Activated CD4-positive, CD25-positive, alpha-beta regulatory T cell (primary cell): ENCODE results near the gene BANF2.
"Not testable (repeated sequence)": the region's sequence is repeated elsewhere in the genome, so short reads cannot be mapped to it uniquely, and the experiment has no call there.

Experiments used
- DNase-seq, 4 experiments: peaks; one replicate each; lab custom pipeline; 2025; lab: John Stamatoyannopoulos, UW

BANF2 gene

GRCh38 chr20:17683218-17684076 is 16.3 kb upstream of the BANF2 start:
- DNase-seq: no peak

- no peak for DNase-seq
These were observed 15.5 kb upstream of the BANF2 start for GRCh38 chr20:17684077-17684888.

- no peak for DNase-seq
These were observed 14.6 kb upstream of the BANF2 start for GRCh38 chr20:17685168-17685567.

- DNase-seq: no peak
These were observed 12.0 kb upstream of the BANF2 start for GRCh38 chr20:17687800-17688199.

GRCh38 chr20:17688965-17689364 is 10.8 kb upstream of the BANF2 start:
- no peak for DNase-seq

- no peak for DNase-seq
These were observed 9.6 kb upstream of the BANF2 start for GRCh38 chr20:17690144-17690543.

GRCh38 chr20:17691758-17692157 is 8.0 kb upstream of the BANF2 start:
- no peak for DNase-seq

- DNase-seq: no peak
These were observed 6.2 kb upstream of the BANF2 start for GRCh38 chr20:17693444-17694001.

- no peak for DNase-seq
These were observed 5.0 kb upstream of the BANF2 start for GRCh38 chr20:17694767-17695166.

- DNase-seq: no peak
These were observed 3.5 kb upstream of the BANF2 start for GRCh38 chr20:17696287-17696686.

- DNase-seq: no peak
These were observed 2.6 kb upstream of the BANF2 start for GRCh38 chr20:17697171-17697570.

- no peak for DNase-seq
These were observed 1.4 kb upstream of the BANF2 start for GRCh38 chr20:17698384-17698783.

- DNase-seq: no peak
These were observed 871 bp downstream of the BANF2 start for GRCh38 chr20:17700637-17701036.

- no peak for DNase-seq
These were observed 2.1 kb downstream of the BANF2 start for GRCh38 chr20:17701826-17702225.

- DNase-seq: no peak
These were observed 5.0 kb downstream of the BANF2 start for GRCh38 chr20:17704589-17705317.

GRCh38 chr20:17705916-17706315 is 6.2 kb downstream of the BANF2 start:
- DNase-seq: no peak

- no peak for DNase-seq
These were observed 6.9 kb downstream of the BANF2 start for GRCh38 chr20:17706632-17707031.

GRCh38 chr20:17707951-17708350 is 8.2 kb downstream of the BANF2 start:
- not testable (repeated sequence) for DNase-seq

- DNase-seq: no peak
These were observed 9.1 kb downstream of the BANF2 start for GRCh38 chr20:17708675-17709360.

GRCh38 chr20:17709361-17710293 is 9.9 kb downstream of the BANF2 start:
- no peak for DNase-seq
